Stimulated activated CD4-positive, alpha-beta T cell treated with anti-CD3 and anti-CD28 coated beads, Interleukin-4, amount 100 ng/mL, for 1 hour (primary cell): ENCODE results near the gene SMAD2.
"Not testable (repeated sequence)": the region's sequence is repeated elsewhere in the genome, so short reads cannot be mapped to it uniquely, and the experiment has no call there.

Experiments used
- DNase-seq: peaks from one replicate; pipeline ENCODE4 v3.0.0-alpha.2; 2020

The SMAD2 gene

GRCh38 chr18:47832348-47832747 is 98.1 kb downstream of the SMAD2 start:
- no peak for DNase-seq

- no peak for DNase-seq
Measured at GRCh38 chr18:47831351-47831750, 99.1 kb downstream of the SMAD2 start.

GRCh38 chr18:47830772-47831171 is 99.7 kb downstream of the SMAD2 start:
- no peak for DNase-seq

GRCh38 chr18:47829831-47830230 is 100.6 kb downstream of the SMAD2 start:
- no peak for DNase-seq

- DNase-seq = not testable (repeated sequence)
Measured at GRCh38 chr18:47828031-47828430, 102.4 kb downstream of the SMAD2 start.

- DNase-seq = no peak
Measured at GRCh38 chr18:47826157-47827074, 104.0 kb downstream of the SMAD2 start.

GRCh38 chr18:47821314-47821713 is 109.1 kb downstream of the SMAD2 start:
- DNase-seq = no peak

- no peak for DNase-seq
Measured at GRCh38 chr18:47817795-47818077, 112.7 kb downstream of the SMAD2 start.

GRCh38 chr18:47817017-47817794 is 113.3 kb downstream of the SMAD2 start:
- no peak for DNase-seq

GRCh38 chr18:47815486-47816270 is 114.8 kb downstream of the SMAD2 start:
- no peak for DNase-seq

- no peak for DNase-seq
Measured at GRCh38 chr18:47809420-47809819, 121.0 kb downstream of the SMAD2 start.

GRCh38 chr18:47802802-47803201 is 127.7 kb downstream of the SMAD2 start:
- no peak for DNase-seq

GRCh38 chr18:47801817-47802216 is 128.6 kb downstream of the SMAD2 start:
- no peak for DNase-seq

- DNase-seq = no peak
Measured at GRCh38 chr18:47800756-47801155, 129.7 kb downstream of the SMAD2 start.

- DNase-seq = no peak
Measured at GRCh38 chr18:47800248-47800647, 130.2 kb downstream of the SMAD2 start.

GRCh38 chr18:47799376-47799775 is 131.1 kb downstream of the SMAD2 start:
- no peak for DNase-seq

- no peak for DNase-seq
Measured at GRCh38 chr18:47798366-47798765, 132.1 kb downstream of the SMAD2 start.

GRCh38 chr18:47797126-47797525 is 133.3 kb downstream of the SMAD2 start:
- DNase-seq = no peak

GRCh38 chr18:47795434-47795814 is 135.0 kb downstream of the SMAD2 start:
- no peak for DNase-seq

GRCh38 chr18:47794725-47795433 is 135.6 kb downstream of the SMAD2 start:
- no peak for DNase-seq

- DNase-seq = no peak
Measured at GRCh38 chr18:47793609-47794008, 136.8 kb downstream of the SMAD2 start.

GRCh38 chr18:47791461-47791985 is 138.9 kb downstream of the SMAD2 start:
- DNase-seq = no peak

- no peak for DNase-seq
Measured at GRCh38 chr18:47790036-47790435, 140.4 kb downstream of the SMAD2 start.
